ENCODE results near the gene MFSD6.

The MFSD6 gene

DNA sequence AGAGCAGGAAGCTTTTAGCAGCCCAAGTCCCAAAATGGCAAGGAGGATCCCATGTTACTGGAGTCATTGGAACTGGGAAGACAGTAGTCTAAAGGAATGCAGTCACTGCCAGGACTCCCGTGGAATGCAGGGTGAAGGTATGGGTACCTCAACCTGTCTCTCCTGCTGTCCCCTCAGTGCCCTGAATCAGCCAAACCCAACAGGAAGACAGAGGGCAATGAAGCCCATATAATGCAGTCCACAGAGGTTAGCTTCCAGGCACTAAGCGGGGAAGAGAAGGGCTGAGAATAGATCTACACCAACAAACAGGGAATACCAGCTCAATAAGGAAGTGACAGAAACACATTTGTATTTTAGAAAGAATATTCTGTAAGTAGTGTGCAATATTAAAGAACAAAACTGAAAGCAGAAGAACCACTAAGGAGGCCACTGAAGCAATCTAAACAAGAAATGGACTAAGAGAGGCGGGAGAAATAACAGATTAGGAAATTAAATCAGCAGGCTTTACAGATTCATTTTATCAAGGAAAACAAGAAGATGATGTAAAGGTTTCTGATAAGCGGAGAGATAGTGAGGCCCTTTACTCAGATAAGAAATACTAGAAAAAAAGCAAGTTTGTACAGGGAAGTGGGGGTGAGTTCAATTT, 118.1 kb downstream of the MFSD6 start:
- no peak overlapping the region for H3K27ac ChIP-seq

GRCh38 chr2:190527214-190527613, 119.1 kb downstream of the MFSD6 start:
- H3K27ac ChIP-seq: peak overlapping the region; percentile 27; the same call in 1 of the 2 replicates

More for the DNA sequence above, 118.1 kb downstream of the MFSD6 start:
- TF ChIP-seq CTCF (conservative IDR thresholded peaks at IDR 0.05) (no peak), ZFX (IDR thresholded peaks at IDR 0.05) (no peak)

DNA sequence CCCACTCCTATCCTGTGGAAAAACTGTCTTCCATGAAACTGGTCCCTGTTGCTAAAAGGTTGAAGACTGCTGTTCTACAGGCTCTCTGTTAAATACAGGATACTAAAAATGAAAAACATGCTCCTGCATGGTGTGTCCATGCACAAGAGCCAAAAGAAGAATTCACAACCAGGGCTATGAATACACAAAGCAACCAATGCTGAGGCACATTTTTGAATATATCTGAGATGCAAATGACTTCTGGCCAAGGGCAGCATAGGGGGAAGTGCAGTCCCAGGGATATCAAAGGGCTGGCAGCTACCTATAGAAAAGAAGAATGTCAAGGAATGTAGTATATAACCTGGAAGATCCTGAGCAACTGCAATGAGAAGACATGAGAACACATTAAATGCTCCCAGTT, 119.8 kb downstream of the MFSD6 start:
- TF ChIP-seq CTCF (conservative IDR thresholded peaks at IDR 0.05): no peak
- no peak for TF ChIP-seq ZFX (IDR thresholded peaks at IDR 0.05)
- 0 out of 2 replicates have a peak overlapping the region, but pooled peaks have one; percentile 27 for H3K27ac ChIP-seq

More at GRCh38 chr2:190527214-190527613, 119.1 kb downstream of the MFSD6 start:
- TF ChIP-seq ZFX (IDR thresholded peaks at IDR 0.05) (no peak), CTCF (conservative IDR thresholded peaks at IDR 0.05) (no peak)

DNA sequence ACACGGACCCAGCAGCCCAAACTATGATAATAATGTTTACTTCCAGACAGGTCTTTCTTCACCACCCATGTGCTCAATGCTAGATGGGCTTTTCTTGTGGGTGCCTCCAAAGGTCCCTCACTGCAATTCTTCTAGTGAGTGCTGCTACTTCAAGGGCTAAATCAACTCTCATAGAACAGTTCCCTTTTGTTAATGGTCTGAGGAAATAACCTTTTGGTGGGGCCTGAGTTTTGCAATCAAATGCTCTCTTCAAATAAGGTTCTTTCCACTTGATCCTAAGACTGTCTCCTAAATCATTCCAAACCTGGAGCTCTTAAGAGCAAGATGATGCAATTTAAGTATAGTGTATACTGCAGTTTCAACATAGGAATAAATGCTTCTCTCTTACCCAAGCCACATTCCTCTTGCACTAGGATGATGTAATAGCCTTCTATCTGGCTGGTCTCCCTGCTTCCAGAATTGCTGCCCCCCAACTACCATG, 120.4 kb downstream of the MFSD6 start:
- TF ChIP-seq ZFX (IDR thresholded peaks at IDR 0.05) (no peak), CTCF (conservative IDR thresholded peaks at IDR 0.05) (no peak)
- H3K27ac ChIP-seq: no peak overlapping the region

DNA sequence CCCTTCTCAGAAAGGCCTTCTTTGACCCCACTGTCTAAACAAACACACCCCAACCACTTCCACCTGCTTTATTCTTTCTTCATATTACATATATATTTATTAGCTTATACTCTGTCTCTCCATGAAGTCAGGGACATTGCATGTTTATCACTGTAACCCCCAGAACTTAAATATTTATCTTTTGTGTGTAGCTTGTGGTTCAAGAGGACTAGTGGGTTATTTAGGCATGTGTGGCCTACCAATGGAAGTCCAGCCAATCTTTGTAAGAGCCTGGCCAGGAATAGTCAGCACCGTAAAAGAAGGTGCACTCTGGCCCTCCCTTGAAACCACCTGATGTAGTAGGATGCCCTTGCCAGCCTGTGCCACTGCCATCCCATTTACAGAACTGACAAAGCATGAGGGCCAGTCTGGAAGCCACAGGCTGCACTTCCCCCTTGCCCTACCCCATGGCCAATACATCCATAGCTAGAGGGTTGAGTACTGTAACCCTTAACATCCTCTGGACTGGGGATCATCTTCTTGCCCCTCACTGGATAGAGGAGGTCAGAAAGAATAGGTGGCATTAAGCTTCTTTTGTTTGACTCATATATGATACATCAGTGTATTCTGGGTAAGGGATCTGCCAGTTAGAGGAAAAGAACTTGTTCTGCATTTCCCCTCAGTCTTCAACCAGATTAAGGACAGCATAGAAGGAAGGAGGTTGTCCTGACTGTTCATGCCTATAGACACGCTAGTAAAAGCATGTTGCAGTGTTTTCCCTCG, 121.5 kb downstream of the MFSD6 start:
- H3K27ac ChIP-seq: no peak overlapping the region
- TF ChIP-seq ZFX (IDR thresholded peaks at IDR 0.05) (no peak), CTCF (conservative IDR thresholded peaks at IDR 0.05) (no peak)

- no peak overlapping the region for H3K27ac ChIP-seq
- TF ChIP-seq CTCF (conservative IDR thresholded peaks at IDR 0.05) (no peak), ZFX (IDR thresholded peaks at IDR 0.05) (no peak)
Observed at GRCh38 chr2:190530248-190530900, 122.2 kb downstream of the MFSD6 start.

GRCh38 chr2:190532581-190532980, 124.4 kb downstream of the MFSD6 start:
- TF ChIP-seq CTCF (conservative IDR thresholded peaks at IDR 0.05): no peak
- no peak for TF ChIP-seq ZFX (IDR thresholded peaks at IDR 0.05)
- no peak overlapping the region for H3K27ac ChIP-seq
